Epithelial cell of prostate (primary cell): ENCODE data around the gene BRD8.

Experiments
- DNase-seq: peaks from one replicate; pipeline ENCODE4 v3.0.0-alpha.2; 2011; ENCODE audit warnings: low read depth, low spot score
- H3K27ac ChIP-seq: fragments of 450-650 bp; 2 replicates; pipeline ENCODE4 v1.5.1; 2017; ENCODE audit warnings: mild to moderate bottlenecking

Gene BRD8

GRCh38 chr5:138103319-138103637, 75.2 kb downstream of the BRD8 start:
- no peak overlapping the region for H3K27ac ChIP-seq

GRCh38 chr5:138102454-138103318, 75.7 kb downstream of the BRD8 start:
- no peak overlapping the region for H3K27ac ChIP-seq
- DNase-seq: no peak

More at GRCh38 chr5:138103319-138103637, 75.2 kb downstream of the BRD8 start:
- DNase-seq: no peak

GRCh38 chr5:138096997-138097828, 81.2 kb downstream of the BRD8 start:
- H3K27ac ChIP-seq: no peak overlapping the region
- no peak for DNase-seq

GRCh38 chr5:138096363-138096762, 82.1 kb downstream of the BRD8 start:
- no peak for DNase-seq

GRCh38 chr5:138095100-138095907, 83.1 kb downstream of the BRD8 start:
- no peak overlapping the region for H3K27ac ChIP-seq
- no peak for DNase-seq

More at GRCh38 chr5:138096363-138096762, 82.1 kb downstream of the BRD8 start:
- H3K27ac ChIP-seq: no peak overlapping the region

- no peak for DNase-seq
- H3K27ac ChIP-seq: no peak overlapping the region
Measured at GRCh38 chr5:138093036-138093435, 85.4 kb downstream of the BRD8 start.

- no peak overlapping the region for H3K27ac ChIP-seq
- no peak for DNase-seq
Measured at GRCh38 chr5:138092301-138092700, 86.1 kb downstream of the BRD8 start.

- DNase-seq: no peak
- no peak overlapping the region for H3K27ac ChIP-seq
Measured at GRCh38 chr5:138091685-138092084, 86.7 kb downstream of the BRD8 start.
